IPS-15b (cell line): Measurements from ENCODE around the gene EEFSEC.

Source experiments
- H3K27me3 ChIP-seq: one replicate; pipeline ENCODE4 v1.6.1; 2013; ENCODE audit warnings: low read length; ENCODE audit not compliant: control insufficient read depth, insufficient read depth
- H3K36me3 ChIP-seq: one replicate; pipeline ENCODE4 v1.6.1; 2013; ENCODE audit warnings: low read length; ENCODE audit not compliant: control insufficient read depth, insufficient read depth
- H3K4me1 ChIP-seq: one replicate; pipeline ENCODE4 v1.6.1; 2013; ENCODE audit warnings: mild to moderate bottlenecking, low read length; ENCODE audit not compliant: control insufficient read depth, insufficient read depth
- H3K4me3 ChIP-seq: one replicate; pipeline ENCODE4 v1.5.1; 2013; ENCODE audit warnings: low read depth, low read length
- H3K9ac ChIP-seq: one replicate; pipeline ENCODE4 v1.6.1; 2013; ENCODE audit warnings: low read depth, mild to moderate bottlenecking, low read length
- H3K9me3 ChIP-seq: one replicate; pipeline ENCODE4 v1.6.1; 2013; ENCODE audit warnings: mild to moderate bottlenecking, low read length; ENCODE audit not compliant: control insufficient read depth, insufficient read depth

The EEFSEC gene

GRCh38 chr3:128374746-128375445, 221.6 kb downstream of the EEFSEC start:
- Histone ChIP-seq H3K27me3 (no peaks in the 10 kb centered on the region), H3K36me3 (no peaks in the 10 kb centered on the region), H3K4me1 (no peaks in the 10 kb centered on the region), H3K9me3 (no peaks in the 10 kb centered on the region), H3K9ac (no peak overlapping the region), H3K4me3 (no peak overlapping the region)

GRCh38 chr3:128376516-128376915, 223.2 kb downstream of the EEFSEC start:
- no peaks in the 10 kb centered on the region for H3K36me3 ChIP-seq
- H3K9ac ChIP-seq, result no peak overlapping the region
- no peaks in the 10 kb centered on the region for H3K4me1 ChIP-seq
- no peak overlapping the region for H3K4me3 ChIP-seq
- no peaks in the 10 kb centered on the region for H3K9me3 ChIP-seq
- H3K27me3 ChIP-seq, result no peaks in the 10 kb centered on the region

GRCh38 chr3:128378631-128379347, 225.5 kb downstream of the EEFSEC start:
- H3K9ac ChIP-seq, result no peak overlapping the region
- no peaks in the 10 kb centered on the region for H3K36me3 ChIP-seq
- H3K27me3 ChIP-seq, result no peaks in the 10 kb centered on the region

GRCh38 chr3:128379367-128380160, 226.3 kb downstream of the EEFSEC start:
- no peaks in the 10 kb centered on the region for H3K9me3 ChIP-seq
- no peaks in the 10 kb centered on the region for H3K4me1 ChIP-seq
- H3K27me3 ChIP-seq, result no peaks in the 10 kb centered on the region
- no peak overlapping the region for H3K9ac ChIP-seq
- no peaks in the 10 kb centered on the region for H3K36me3 ChIP-seq
- no peak overlapping the region for H3K4me3 ChIP-seq

More at GRCh38 chr3:128378631-128379347, 225.5 kb downstream of the EEFSEC start:
- Histone ChIP-seq H3K4me1 (no peaks in the 10 kb centered on the region), H3K4me3 (no peak overlapping the region), H3K9me3 (no peaks in the 10 kb centered on the region)

DNA sequence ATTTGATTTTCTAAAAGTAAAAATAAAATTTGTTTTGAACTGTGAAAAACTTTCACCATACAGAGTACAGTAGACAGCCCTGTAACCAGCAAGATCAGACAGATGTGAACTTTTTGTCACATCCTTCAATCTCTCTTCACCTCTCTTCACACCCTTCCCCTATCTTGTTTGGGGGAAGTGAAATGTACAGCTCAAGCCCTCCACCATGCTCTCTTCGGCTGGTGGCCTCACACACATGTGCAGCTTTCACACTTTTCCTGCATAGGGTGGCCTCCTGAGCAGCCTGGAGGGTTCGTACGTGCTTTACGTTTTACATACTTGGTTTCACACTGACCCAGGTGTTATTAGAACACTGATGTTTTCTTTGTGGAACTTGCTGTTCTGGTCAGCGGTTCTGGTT, 227.0 kb downstream of the EEFSEC start:
- Histone ChIP-seq H3K4me1 (no peaks in the 10 kb centered on the region), H3K36me3 (no peaks in the 10 kb centered on the region), H3K9ac (no peak overlapping the region), H3K9me3 (no peaks in the 10 kb centered on the region), H3K27me3 (no peaks in the 10 kb centered on the region), H3K4me3 (no peak overlapping the region)

DNA sequence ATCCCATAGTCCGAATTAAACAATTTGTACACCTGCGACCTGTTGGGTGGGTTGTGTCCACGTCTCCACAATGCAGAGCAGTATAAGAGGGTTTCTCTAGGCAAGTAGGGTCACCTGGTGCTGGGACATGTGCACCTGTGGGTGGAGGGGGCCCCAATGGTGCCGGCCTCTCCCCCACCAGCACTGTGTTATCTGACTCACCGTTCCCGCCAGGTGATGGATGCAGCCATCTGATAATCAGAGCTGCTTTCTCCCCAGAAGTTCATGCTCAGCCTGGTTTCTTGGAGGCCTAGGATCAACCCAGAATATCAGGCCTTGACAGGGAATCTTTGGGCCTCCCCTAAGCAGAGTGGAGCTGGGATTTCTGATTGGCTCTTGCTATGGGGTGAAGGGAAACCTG, 227.4 kb downstream of the EEFSEC start:
- H3K4me1 ChIP-seq, result no peaks in the 10 kb centered on the region
- H3K9ac ChIP-seq, result no peak overlapping the region
- no peaks in the 10 kb centered on the region for H3K36me3 ChIP-seq
- no peaks in the 10 kb centered on the region for H3K9me3 ChIP-seq
- H3K4me3 ChIP-seq, result no peak overlapping the region
- H3K27me3 ChIP-seq, result no peaks in the 10 kb centered on the region

- Histone ChIP-seq H3K4me1 (no peaks in the 10 kb centered on the region), H3K36me3 (no peaks in the 10 kb centered on the region), H3K9ac (no peak overlapping the region), H3K4me3 (no peak overlapping the region), H3K9me3 (no peaks in the 10 kb centered on the region), H3K27me3 (no peaks in the 10 kb centered on the region)
Measured at GRCh38 chr3:128381609-128382008, 228.3 kb downstream of the EEFSEC start.

- H3K4me3 ChIP-seq, result no peak overlapping the region
- no peaks in the 10 kb centered on the region for H3K4me1 ChIP-seq
- no peaks in the 10 kb centered on the region for H3K27me3 ChIP-seq
- H3K36me3 ChIP-seq, result no peaks in the 10 kb centered on the region
- no peaks in the 10 kb centered on the region for H3K9me3 ChIP-seq
- no peak overlapping the region for H3K9ac ChIP-seq
Measured at GRCh38 chr3:128382221-128382807, 229.0 kb downstream of the EEFSEC start.

DNA sequence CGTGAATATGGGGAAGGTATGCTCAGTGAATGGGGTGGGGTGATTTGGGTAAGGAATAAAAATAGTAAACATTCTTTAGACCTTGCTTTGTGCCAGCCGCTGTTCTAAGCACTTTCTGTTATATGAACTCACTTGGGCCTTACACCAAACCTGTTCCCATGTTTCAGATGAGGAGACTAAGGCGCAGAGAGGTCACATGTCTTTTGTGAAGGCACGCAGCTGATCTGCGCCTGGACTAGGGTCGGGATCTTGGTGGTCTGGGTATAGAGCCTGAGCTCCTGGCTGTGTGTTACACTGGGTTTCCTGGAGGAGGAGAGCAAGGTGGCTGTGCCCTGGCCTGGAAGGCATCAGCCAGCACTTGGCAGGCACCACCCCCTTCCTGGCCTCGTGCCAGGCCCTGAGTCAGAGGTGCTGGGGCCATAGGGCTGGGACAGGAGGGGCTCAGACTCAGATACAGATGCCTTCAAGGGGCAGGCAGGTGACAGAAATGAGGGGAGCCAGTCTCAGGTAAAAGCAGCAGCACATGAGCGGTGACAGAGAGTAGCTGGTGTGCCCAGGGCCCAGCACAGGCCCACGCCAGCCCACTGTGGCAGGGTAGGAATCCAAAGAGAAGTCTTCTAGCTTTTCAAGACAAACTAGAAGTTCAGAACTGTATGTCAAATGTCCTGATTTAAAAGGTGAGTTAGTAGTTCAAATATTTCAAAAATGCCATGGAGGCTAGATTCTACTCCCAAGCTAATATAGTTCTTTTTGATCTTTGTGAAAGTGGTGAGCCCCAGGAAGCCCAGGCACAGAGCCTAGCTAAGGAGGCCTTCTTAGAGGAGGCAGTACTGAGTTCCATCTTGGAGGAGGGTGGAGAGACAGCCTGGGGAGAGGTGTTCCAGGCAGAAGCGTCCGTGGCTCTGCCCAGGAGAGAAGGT, 230.3 kb downstream of the EEFSEC start:
- Histone ChIP-seq H3K9me3 (no peaks in the 10 kb centered on the region), H3K4me1 (no peaks in the 10 kb centered on the region), H3K9ac (no peak overlapping the region), H3K27me3 (no peaks in the 10 kb centered on the region), H3K36me3 (no peaks in the 10 kb centered on the region), H3K4me3 (no peak overlapping the region)

DNA sequence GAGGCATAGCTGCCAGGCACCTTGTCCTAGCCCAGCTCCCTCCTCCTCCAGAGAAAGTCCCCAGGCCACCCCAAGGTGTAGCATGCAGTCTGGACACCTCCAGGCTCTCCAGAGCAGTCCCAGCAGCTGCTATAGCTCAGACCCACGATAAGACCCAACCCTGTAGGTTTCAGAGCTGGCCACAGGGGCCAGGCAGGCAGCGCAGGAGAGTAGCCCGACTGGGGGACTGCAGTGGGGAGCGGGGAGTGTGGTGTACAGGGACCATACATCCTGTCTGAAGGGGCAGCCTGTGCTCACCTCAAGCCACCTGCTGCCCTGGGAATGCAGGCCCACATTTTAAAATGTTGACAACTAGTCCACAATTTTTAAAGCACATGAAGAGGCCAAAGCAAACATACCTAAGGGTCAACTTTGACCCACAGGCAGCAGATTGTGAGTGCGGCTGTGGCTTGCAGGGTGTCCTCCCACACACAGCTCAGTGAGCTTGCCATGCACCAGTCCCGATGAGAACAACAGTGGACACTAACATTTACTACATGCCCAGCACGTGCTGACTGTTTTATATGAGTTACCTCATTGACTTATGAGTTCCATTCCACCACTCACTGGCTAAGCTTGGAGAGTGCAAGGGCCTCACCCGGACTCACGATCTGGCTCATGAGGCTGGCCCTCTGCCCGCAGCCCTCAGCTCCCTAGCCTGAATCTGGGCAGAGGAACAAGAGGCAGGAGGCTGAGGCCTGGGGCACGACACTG, 232.0 kb downstream of the EEFSEC start:
- H3K9ac ChIP-seq, result no peak overlapping the region

More for the DNA sequence above, 232.0 kb downstream of the EEFSEC start:
- no peaks in the 10 kb centered on the region for H3K27me3 ChIP-seq
- H3K4me3 ChIP-seq, result no peak overlapping the region
- H3K4me1 ChIP-seq, result no peaks in the 10 kb centered on the region
- H3K36me3 ChIP-seq, result no peaks in the 10 kb centered on the region
- no peaks in the 10 kb centered on the region for H3K9me3 ChIP-seq
